IPS-NIHi11 (cell line): ENCODE measurements around the gene GRIK2.

Experiments used
- DNase-seq: peaks from one replicate; pipeline ENCODE4 v3.0.0; 2012; ENCODE audit warnings: mixed read lengths, low spot score

Gene GRIK2

GRCh38 chr6:101458336-101458735 is 64.8 kb downstream of the GRIK2 start:
- no peak for DNase-seq

- no peak for DNase-seq
Measured at GRCh38 chr6:101458826-101459225, 65.3 kb downstream of the GRIK2 start.

- no peak for DNase-seq
Measured at GRCh38 chr6:101462576-101462975, 69.1 kb downstream of the GRIK2 start.

GRCh38 chr6:101465863-101466262 is 72.4 kb downstream of the GRIK2 start:
- no peak for DNase-seq

- DNase-seq: no peak
Measured at GRCh38 chr6:101477436-101477835, 83.9 kb downstream of the GRIK2 start.

GRCh38 chr6:101478891-101479290 is 85.4 kb downstream of the GRIK2 start:
- no peak for DNase-seq

GRCh38 chr6:101482606-101483005 is 89.1 kb downstream of the GRIK2 start:
- no peak for DNase-seq

GRCh38 chr6:101484781-101485180 is 91.3 kb downstream of the GRIK2 start:
- no peak for DNase-seq

- no peak for DNase-seq
Measured at GRCh38 chr6:101486124-101486523, 92.6 kb downstream of the GRIK2 start.

- no peak for DNase-seq
Measured at GRCh38 chr6:101486726-101487125, 93.2 kb downstream of the GRIK2 start.

- no peak for DNase-seq
Measured at GRCh38 chr6:101489456-101489855, 95.9 kb downstream of the GRIK2 start.

- no peak for DNase-seq
Measured at GRCh38 chr6:101490857-101491256, 97.3 kb downstream of the GRIK2 start.

- no peak for DNase-seq
Measured at GRCh38 chr6:101502818-101503217, 109.3 kb downstream of the GRIK2 start.

GRCh38 chr6:101509536-101509935 is 116.0 kb downstream of the GRIK2 start:
- DNase-seq: no peak

- no peak for DNase-seq
Measured at GRCh38 chr6:101513181-101513580, 119.7 kb downstream of the GRIK2 start.

GRCh38 chr6:101516578-101516977 is 123.1 kb downstream of the GRIK2 start:
- no peak for DNase-seq

- no peak for DNase-seq
Measured at GRCh38 chr6:101517632-101518031, 124.1 kb downstream of the GRIK2 start.

GRCh38 chr6:101522254-101522653 is 128.7 kb downstream of the GRIK2 start:
- DNase-seq: no peak

- DNase-seq: no peak
Measured at GRCh38 chr6:101527467-101527866, 134.0 kb downstream of the GRIK2 start.

GRCh38 chr6:101528801-101529200 is 135.3 kb downstream of the GRIK2 start:
- DNase-seq: no peak

GRCh38 chr6:101531538-101531937 is 138.0 kb downstream of the GRIK2 start:
- DNase-seq: no peak

GRCh38 chr6:101534386-101534785 is 140.9 kb downstream of the GRIK2 start:
- DNase-seq: no peak

- DNase-seq: no peak
Measured at GRCh38 chr6:101534821-101535220, 141.3 kb downstream of the GRIK2 start.

GRCh38 chr6:101537753-101538316 is 144.3 kb downstream of the GRIK2 start:
- DNase-seq: no peak
